Aorta (tissue), 5 donors: ENCODE measurements around the gene DUSP11. TPM values are rescaled to one million over a fixed set of nuclear protein-coding genes. Genes with fewer than 3 reads are reported as not detected.
"Not testable (repeated sequence)": the region's sequence is repeated elsewhere in the genome, so short reads cannot be mapped to it uniquely, and the experiment has no call there.

Experiments
- ATAC-seq: fragments of 200-7000 bp; cut with Tn5 transposase; one replicate; pipeline ENCODE4 v1.9.1; 2022; ENCODE audit warnings: moderate library complexity; ENCODE audit not compliant: low FRiP score
- DNase-seq, 2 donors: peaks; one replicate each; pipeline ENCODE4 v3.0.0-alpha.2; 2020
- H3K27ac ChIP-seq, 2 donors: one replicate each; pipeline ENCODE4 v1.5.1; 2013; ENCODE audit warnings: low read length in 2 of 2, mild to moderate bottlenecking in 2 of 2, moderate library complexity in 2 of 2, control low read depth in 1 of 2, inconsistent platforms in 1 of 2, low read depth in 1 of 2
- H3K27me3 ChIP-seq, 2 donors: one replicate each; pipeline ENCODE4 v1.6.1; 2013; ENCODE audit warnings: control low read depth in 1 of 2, low read length in 1 of 2, mild to moderate bottlenecking in 1 of 2, moderate library complexity in 1 of 2; ENCODE audit not compliant: insufficient read depth in 2 of 2, control insufficient read depth in 1 of 2
- H3K36me3 ChIP-seq, 2 donors: one replicate each; pipeline ENCODE4 v1.6.1; 2013; ENCODE audit warnings: control low read depth in 1 of 2, low read length in 1 of 2, mild to moderate bottlenecking in 1 of 2; ENCODE audit not compliant: insufficient read depth in 2 of 2, control insufficient read depth in 1 of 2
- H3K4me1 ChIP-seq, 2 donors: one replicate each; pipeline ENCODE4 v1.6.1; 2013; ENCODE audit warnings: low read length in 2 of 2, control low read depth in 1 of 2, mild to moderate bottlenecking in 1 of 2, moderate library complexity in 1 of 2; ENCODE audit not compliant: insufficient read depth in 2 of 2, control insufficient read depth in 1 of 2
- H3K4me3 ChIP-seq, 2 donors: one replicate each; pipeline ENCODE4 v1.5.1; 2013; ENCODE audit warnings: low read length in 2 of 2, control low read depth in 1 of 2, mild to moderate bottlenecking in 1 of 2
- H3K9me3 ChIP-seq: one replicate; pipeline ENCODE4 v1.6.1; 2013; ENCODE audit warnings: mild to moderate bottlenecking, low read length; ENCODE audit not compliant: control insufficient read depth
- WGBS, 2 donors: extraction: QIAGEN DNeasy Blood & Tissue Kit; methylation state at CpG; one replicate each; pipeline ENCODE4 v1.1.7; 2013; 5-methylcytosine and 5-hydroxymethylcytosine counted together
- intact Hi-C, 2 donors: fragments of 100-400 bp; cut with DNase I; formaldehyde crosslinking; loops; one replicate each; pipeline versions ENCODE4 v1.14.2 to v1.15.0; 2022
- polyA plus RNA-seq, 2 donors: library from polyadenylated mRNA; stranded (reverse); fragments of 200-250 nt; gene quantifications; one replicate each; pipeline ENCODE4 v1.2.3, GENCODE V29; 2013
- total RNA-seq, 2 donors: library from RNA; stranded (reverse); fragmentation: NEBNext Ultra II Directional; extraction: Animal tissue kit (Norgen Biotek cat#: 25700); gene quantifications; one replicate each; pipeline ENCODE4 v1.2.1, GENCODE V29; 2021
- donor health status: healthy with polysubstance abuse.
- donor health status: Bipolar disorder and iron deficiency.
- donor health status: DM: no; HTN: no; CAD: no.
- donor health status: DM: no; HTN: no; CAD: no.
- donor health status: DM: yes; HTN: yes; CAD: no.

DUSP11 gene
- total and polyA plus RNA-seq, 4 donors = 16.5 to 27.6 (median 20.0) TPM

DNA sequence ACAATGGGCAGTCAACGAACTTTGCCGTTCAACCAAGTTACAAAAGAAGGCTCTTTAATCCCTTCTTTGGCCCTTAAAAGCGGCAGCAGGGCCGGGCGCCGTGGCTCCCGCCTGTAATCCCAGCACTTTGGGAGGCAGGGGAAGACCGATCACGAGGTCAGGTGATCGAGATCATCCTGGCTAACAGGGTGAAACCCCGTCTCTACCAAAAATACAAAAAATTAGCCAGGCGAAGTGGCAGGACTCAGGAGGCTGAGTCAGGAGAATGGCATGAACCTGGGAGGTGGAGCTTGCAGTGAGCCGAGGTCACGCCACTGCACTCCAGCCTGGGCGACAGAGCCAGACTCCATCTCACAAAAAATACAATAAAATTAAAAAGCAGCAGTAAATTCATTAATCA lies 3.5 kb upstream of the DUSP11 start:
- WGBS, 2 donors = 68 to 71% methylated on average over 15 of the region's 15 CpGs
- H3K4me1 ChIP-seq, ATAC-seq, H3K27me3 ChIP-seq, H3K27ac ChIP-seq, H3K9me3 ChIP-seq, DNase-seq, intact Hi-C loops, H3K4me3 ChIP-seq, H3K36me3 ChIP-seq: not testable (repeated sequence)

DNA sequence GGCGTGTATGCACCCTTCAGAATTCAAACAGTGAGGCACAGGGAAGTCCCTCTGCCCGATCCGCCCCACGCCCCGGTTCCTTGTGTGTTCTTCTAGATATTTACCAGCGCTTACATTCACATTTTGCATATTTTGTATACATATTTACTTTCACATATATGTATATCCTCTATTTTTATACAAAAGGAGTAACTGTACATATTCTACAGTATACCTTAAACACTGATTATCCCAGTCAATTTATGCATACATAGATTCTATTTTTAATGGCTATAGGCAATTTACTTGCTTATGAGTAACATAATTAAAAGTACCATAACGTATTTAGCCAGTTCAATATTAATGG lies 307 bp upstream of the DUSP11 start:
- 7% methylated on average over 7 of the region's 7 CpGs for WGBS, 2 donors
- no peaks in the 10 kb centered on the region for H3K36me3 ChIP-seq
- ATAC-seq (no peak), DNase-seq (no peak)
- no peak overlapping the region for H3K4me3 ChIP-seq
- no peaks in the 10 kb centered on the region for H3K9me3 ChIP-seq
- no peak overlapping the region for H3K27ac ChIP-seq
- intact Hi-C loops = no loop called here
- peaks cover 0 to 2% of the 10 kb centered on the region in 2 donors for H3K4me1 ChIP-seq
- no peaks in the 10 kb centered on the region for H3K27me3 ChIP-seq

DNA sequence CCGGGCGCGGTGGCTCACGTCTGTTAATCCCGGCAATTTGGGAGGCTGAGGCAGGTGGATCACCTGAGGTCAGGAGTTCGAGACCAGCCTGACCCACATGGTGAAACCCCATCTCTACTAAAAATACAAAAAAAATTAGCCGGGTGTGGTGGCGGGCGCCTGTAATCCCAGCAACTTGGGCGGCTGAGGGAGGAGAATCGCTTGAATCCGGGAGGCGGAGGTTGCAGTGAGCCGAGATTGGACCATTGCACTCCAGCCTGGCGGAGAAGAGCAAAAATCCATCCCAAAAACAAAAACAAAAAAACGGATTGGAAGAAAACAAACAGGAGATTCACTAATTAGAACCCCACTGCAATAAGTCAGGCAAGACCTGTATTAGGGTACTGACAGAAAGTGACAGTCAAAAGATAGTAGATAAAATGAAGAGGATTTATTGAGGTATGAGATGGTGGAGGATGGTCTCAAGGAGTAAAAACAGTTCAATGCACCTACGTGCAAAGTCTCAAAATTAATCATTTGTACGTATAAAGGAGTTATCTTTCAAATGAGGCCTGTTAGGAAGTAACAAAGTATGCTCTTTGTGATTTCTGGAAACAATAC lies 936 bp downstream of the DUSP11 start:
- intact Hi-C loops = loop anchor here in 1 of 2 donors (10.0 kb wide), 1 partner anchor 94 kb away; no protein-coding TSS in a partner anchor
- 71 to 72% methylated on average over 18 of the region's 18 CpGs for WGBS, 2 donors
- not testable (repeated sequence) for H3K27me3 ChIP-seq, ATAC-seq, H3K27ac ChIP-seq, DNase-seq, H3K4me1 ChIP-seq, H3K9me3 ChIP-seq, H3K36me3 ChIP-seq
- peak overlapping the region; percentile 61 to 73 for H3K4me3 ChIP-seq

DNA sequence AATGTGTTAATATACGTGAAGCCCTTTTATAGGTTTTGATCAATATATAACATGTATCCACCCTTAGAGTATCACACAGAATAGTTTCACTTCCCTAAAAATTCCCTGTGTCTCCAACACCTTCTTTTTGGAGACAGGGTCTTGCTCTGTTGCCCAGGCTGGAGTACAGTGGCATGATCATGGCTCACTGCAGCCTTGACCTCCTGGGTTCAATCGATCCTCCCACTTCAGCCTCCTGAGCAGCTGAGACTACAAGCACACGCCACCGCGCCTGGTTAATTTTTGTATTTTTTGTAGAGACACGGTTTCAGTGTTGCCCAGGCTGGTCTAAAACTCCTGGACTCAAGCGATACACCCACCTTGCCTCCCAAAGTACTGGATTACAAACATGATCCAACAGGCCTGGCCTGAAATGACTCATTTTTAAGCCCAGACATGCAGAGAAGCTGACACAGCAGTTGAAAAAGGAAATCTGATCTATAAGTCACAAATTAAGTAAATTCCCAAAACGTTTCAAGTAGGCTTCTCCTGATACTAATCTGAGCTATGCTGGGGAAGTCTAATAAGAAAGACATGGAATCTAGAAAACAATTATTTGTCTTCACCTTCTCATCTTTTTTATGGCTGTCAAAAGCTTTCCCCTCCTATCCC lies 2.9 kb downstream of the DUSP11 start:
- H3K36me3 ChIP-seq = peaks cover 0 to 3% of the 10 kb centered on the region in 2 donors
- H3K27me3 ChIP-seq = no peaks in the 10 kb centered on the region
- no peak overlapping the region for H3K27ac ChIP-seq
- ATAC-seq = no peak
- no peak for DNase-seq
- WGBS, 2 donors = 88 to 93% methylated on average over 8 of the region's 8 CpGs
- intact Hi-C loops = loop anchor here in 1 of 2 donors (10.0 kb wide), 1 partner anchor 92 kb away; no protein-coding TSS in a partner anchor
- H3K4me1 ChIP-seq = peaks cover 0 to 2% of the 10 kb centered on the region in 2 donors
- H3K4me3 ChIP-seq = no peak overlapping the region
- H3K9me3 ChIP-seq = no peaks in the 10 kb centered on the region

DNA sequence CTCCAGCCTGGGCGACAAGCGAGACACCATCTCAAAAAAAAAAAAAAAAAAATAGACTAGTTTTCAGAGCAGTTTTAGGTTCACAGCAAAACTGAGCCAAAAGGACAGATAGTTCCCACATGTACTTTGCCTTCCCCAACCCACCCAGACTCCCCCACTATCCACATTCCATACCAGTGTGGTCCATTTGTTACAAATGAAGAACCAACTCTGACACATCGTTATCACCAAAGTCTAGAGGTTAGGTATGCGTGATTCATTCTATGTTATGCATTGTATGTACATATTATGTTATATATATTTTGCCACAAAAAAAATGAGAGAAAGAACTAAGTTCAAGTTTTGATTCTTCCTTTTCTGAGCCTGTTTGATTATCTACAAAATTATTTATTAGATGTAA lies 3.5 kb downstream of the DUSP11 start:
- peaks cover 0 to 2% of the 10 kb centered on the region in 2 donors for H3K4me1 ChIP-seq
- H3K9me3 ChIP-seq = no peaks in the 10 kb centered on the region
- H3K4me3 ChIP-seq = no peak overlapping the region
- intact Hi-C loops = loop anchor here in 1 of 2 donors (10.0 kb wide), 1 partner anchor 92 kb away; no protein-coding TSS in a partner anchor
- H3K27ac ChIP-seq = no peak overlapping the region
- DNase-seq (no peak), ATAC-seq (no peak)
- peaks cover 0 to 3% of the 10 kb centered on the region in 2 donors for H3K36me3 ChIP-seq
- 78 to 96% methylated on average over 4 of the region's 4 CpGs for WGBS, 2 donors
- H3K27me3 ChIP-seq = no peaks in the 10 kb centered on the region

DNA sequence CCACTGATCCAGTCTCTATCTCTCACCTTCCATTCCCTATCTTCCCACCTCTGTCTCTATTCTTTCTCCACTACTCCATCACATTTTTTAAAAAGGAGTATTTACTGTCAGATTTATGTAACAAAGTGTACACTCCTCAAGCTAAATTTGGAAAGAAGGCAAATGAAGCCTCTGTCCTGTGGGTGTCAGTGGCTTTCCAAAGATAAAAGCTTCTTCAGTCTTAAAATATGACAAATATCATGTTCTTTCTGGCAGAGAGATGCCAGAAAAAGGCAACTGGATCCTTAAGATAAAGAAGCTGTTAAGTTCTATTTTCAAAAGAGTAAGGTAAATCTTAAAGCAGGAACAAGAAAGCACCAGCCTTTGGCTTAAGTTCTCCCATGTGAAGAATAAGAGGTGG lies 7.1 kb downstream of the DUSP11 start:
- Histone ChIP-seq H3K9me3 (no peaks in the 10 kb centered on the region), H3K27me3 (no peaks in the 10 kb centered on the region), H3K4me1 (no peaks in the 10 kb centered on the region), H3K36me3 (peaks cover 4 to 6% of the 10 kb centered on the region in 2 donors), H3K4me3 (no peak overlapping the region), H3K27ac (no peak overlapping the region)
- ATAC-seq = no peak
- intact Hi-C loops = loop anchor here in 1 of 2 donors (10.0 kb wide), 1 partner anchor 88 kb away; no protein-coding TSS in a partner anchor
- no peak for DNase-seq

DNA sequence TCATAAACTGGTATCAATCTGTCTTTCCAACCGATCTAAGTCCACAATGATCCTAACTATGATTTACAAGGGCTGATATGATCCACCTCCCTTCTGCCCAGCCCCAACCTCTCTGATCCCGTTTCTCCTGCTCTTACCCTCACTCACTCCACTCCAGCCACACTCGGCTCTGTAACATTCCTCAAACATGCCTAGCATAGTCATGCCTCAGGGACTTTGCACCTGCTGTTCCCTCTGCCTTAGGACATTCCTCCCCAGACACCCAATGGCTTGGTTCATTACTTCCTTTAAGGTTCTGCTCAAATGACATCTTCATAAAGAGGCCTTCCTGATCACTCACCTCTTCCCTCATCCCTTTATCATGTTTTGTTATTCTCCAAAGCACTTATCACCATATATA lies 9.2 kb downstream of the DUSP11 start:
- H3K4me3 ChIP-seq = no peak overlapping the region
- H3K9me3 ChIP-seq = no peaks in the 10 kb centered on the region
- no peaks in the 10 kb centered on the region for H3K27me3 ChIP-seq
- no peak overlapping the region for H3K27ac ChIP-seq
- WGBS, 2 donors = 78 to 84% methylated on average over 3 of the region's 3 CpGs
- no peak for ATAC-seq
- peaks cover 5 to 8% of the 10 kb centered on the region in 2 donors for H3K36me3 ChIP-seq
- intact Hi-C loops = loop anchor here in 1 of 2 donors (10.0 kb wide), 1 partner anchor 86 kb away; no protein-coding TSS in a partner anchor
- no peaks in the 10 kb centered on the region for H3K4me1 ChIP-seq
- DNase-seq = no peak

DNA sequence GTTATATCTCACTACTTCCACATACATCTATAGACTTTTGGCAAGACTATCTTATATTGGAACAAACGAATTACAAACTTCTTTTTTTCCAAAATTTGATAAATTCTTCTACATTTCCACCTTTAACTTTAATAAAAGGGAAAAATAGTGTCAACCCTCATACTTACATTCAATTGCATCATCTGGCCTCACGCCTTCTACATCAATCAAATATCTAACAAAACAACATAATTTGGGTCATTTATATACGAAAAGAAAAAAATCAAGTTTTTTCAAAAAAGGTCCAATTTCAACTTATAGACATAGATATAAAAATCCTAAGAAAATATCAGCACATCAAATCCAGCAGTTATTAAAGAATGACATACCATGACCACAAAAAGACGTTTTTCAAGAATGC lies 12.9 kb downstream of the DUSP11 start:
- Histone ChIP-seq H3K36me3 (peaks cover 12 to 13% of the 10 kb centered on the region in 2 donors), H3K4me1 (no peaks in the 10 kb centered on the region), H3K4me3 (no peak overlapping the region), H3K27ac (no peak overlapping the region), H3K9me3 (no peaks in the 10 kb centered on the region), H3K27me3 (no peaks in the 10 kb centered on the region)
- 87 to 89% methylated on average over 4 of the region's 4 CpGs for WGBS, 2 donors
- intact Hi-C loops = no loop called here
- no peak for ATAC-seq
- DNase-seq = no peak

DNA sequence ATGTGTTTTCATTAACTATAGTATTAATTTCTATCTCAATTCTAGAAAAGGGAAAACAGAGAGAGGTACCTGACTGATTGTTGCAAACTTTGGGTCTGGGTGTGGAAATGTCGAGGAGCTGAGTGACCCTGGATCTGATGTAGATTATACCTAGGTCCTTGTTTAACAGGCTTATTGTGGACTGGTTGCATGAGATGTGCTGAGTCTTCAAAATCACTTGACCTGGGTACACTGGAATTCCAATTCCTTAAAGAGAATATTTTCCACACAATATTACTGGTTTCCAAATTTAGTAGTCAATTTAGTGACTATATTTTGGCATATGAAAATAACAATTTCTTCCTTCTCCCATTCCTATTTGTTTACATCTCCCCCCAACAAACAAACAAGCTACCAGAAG lies 13.6 kb downstream of the DUSP11 start:
- H3K9me3 ChIP-seq = no peaks in the 10 kb centered on the region
- WGBS, 2 donors = 95 to 96% methylated on average over 1 of the region's 1 CpG
- no peak overlapping the region for H3K27ac ChIP-seq
- H3K4me1 ChIP-seq = no peaks in the 10 kb centered on the region
- H3K27me3 ChIP-seq = no peaks in the 10 kb centered on the region
- intact Hi-C loops = no loop called here
- no peak overlapping the region for H3K4me3 ChIP-seq
- no peak for DNase-seq
- no peak for ATAC-seq
- H3K36me3 ChIP-seq = peaks cover 13 to 14% of the 10 kb centered on the region in 2 donors
